HepG2 (cell line): ENCODE results near the gene JPH4. TPM values are rescaled to one million over a fixed set of nuclear protein-coding genes. Genes with fewer than 3 reads are reported as not detected.

ENCODE experiments used
- ATM ChIP-seq: fragments of 450-650 bp; IDR thresholded peaks from 2 replicates; pipeline ENCODE4 v1.7.1; 2017; ENCODE audit warnings: mild to moderate bottlenecking, borderline replicate concordance
- KLF9 ChIP-seq: IDR thresholded peaks from 2 replicates; pipeline ENCODE4 v1.6.1; 2016; ENCODE audit warnings: low read depth
- MTF2 ChIP-seq: sonication (generic); formaldehyde crosslinking; IDR thresholded peaks from 2 replicates; pipeline ENCODE4 v1.5.0; 2020; ENCODE audit warnings: missing genetic modification reagents, borderline replicate concordance
- NR2F2 ChIP-seq: IDR thresholded peaks from 2 replicates; pipeline ENCODE4 v1.6.1; 2012; ENCODE audit warnings: low read depth, inconsistent platforms, borderline replicate concordance
- PLSCR1 ChIP-seq: sonication (generic); formaldehyde crosslinking; IDR thresholded peaks from 2 replicates; pipeline ENCODE4 v1.5.0; 2020; ENCODE audit warnings: missing genetic modification reagents, mild to moderate bottlenecking, borderline replicate concordance
- SCMH1 ChIP-seq: sonication (generic); formaldehyde crosslinking; IDR thresholded peaks from 2 replicates; pipeline ENCODE4 v1.9.0; 2021; ENCODE audit warnings: missing genetic modification reagents, mild to moderate bottlenecking, borderline replicate concordance
- THAP8 ChIP-seq: sonication (generic); formaldehyde crosslinking; IDR thresholded peaks from 2 replicates; pipeline ENCODE4 v1.5.1; 2020; ENCODE audit warnings: missing genetic modification reagents, mild to moderate bottlenecking, borderline replicate concordance
- ZC3H13 ChIP-seq: sonication (generic); formaldehyde crosslinking; IDR thresholded peaks from 2 replicates; pipeline ENCODE4 v1.8.1; 2023; ENCODE audit warnings: mild to moderate bottlenecking, missing genetic modification reagents, moderate library complexity
- ZHX2 ChIP-seq, 2 experiments: sonication (generic) in 1 of 2; formaldehyde crosslinking in 1 of 2; IDR thresholded peaks; 2 replicates each; pipeline versions ENCODE4 v1.6.1 to v1.9.0; 2014 to 2022; ENCODE audit warnings: antibody characterized with exemption in 1 of 2, borderline replicate concordance in 1 of 2, inconsistent platforms in 1 of 2, low read depth in 1 of 2, missing genetic modification reagents in 1 of 2
- ZMYM2 ChIP-seq: sonication (generic); formaldehyde crosslinking; IDR thresholded peaks from 2 replicates; pipeline ENCODE4 v1.8.0; 2022; ENCODE audit warnings: mild to moderate bottlenecking, missing genetic modification reagents
- ZNF280B ChIP-seq: sonication (generic); formaldehyde crosslinking; IDR thresholded peaks from 2 replicates; pipeline ENCODE4 v1.5.0; 2020; ENCODE audit warnings: missing genetic modification reagents, mild to moderate bottlenecking, borderline replicate concordance
- ZNF598 ChIP-seq: sonication (generic); formaldehyde crosslinking; IDR thresholded peaks from 2 replicates; pipeline ENCODE4 v1.5.1; 2020; ENCODE audit warnings: mild to moderate bottlenecking, missing genetic modification reagents, borderline replicate concordance
- ZSCAN29 ChIP-seq: sonication (generic); formaldehyde crosslinking; conservative IDR thresholded peaks from 2 replicates; pipeline ENCODE4 v1.4.0; 2020; ENCODE audit warnings: mild to moderate bottlenecking, missing genetic modification reagents
- polyA plus RNA-seq, 8 experiments: library from polyadenylated mRNA; depleted of rRNA in 3 of 8; stranded (reverse) in 7 of 8; unstranded in 1 of 8; fragments of >200 nt; fragmentation: Illumina TruSeq in 4 of 8; extraction: Trizol in 4 of 8; gene quantifications; 2 replicates each; pipeline versions ENCODE4 v1.2.1 to v1.2.3, GENCODE V29; 2011 to 2016; ENCODE audit warnings: low read depth in 4 of 8, missing spikeins in 1 of 8, mixed read lengths in 1 of 8; ENCODE audit not compliant: insufficient read depth in 1 of 8
- total RNA-seq, 5 experiments: library from RNA; depleted of rRNA; stranded (reverse); fragments of >200 nt; fragmentation: Illumina TruSeq; extraction: Trizol; gene quantifications; 2 replicates each; pipeline ENCODE4 v1.2.3, GENCODE V29; 2016; ENCODE audit warnings: low read depth in 1 of 5
- TF ChIP-seq, protein P1 (sequence below): sonication (generic); formaldehyde crosslinking; conservative IDR thresholded peaks from 2 replicates; pipeline ENCODE4 v1.4.0; 2020; ENCODE audit warnings: mild to moderate bottlenecking, missing genetic modification reagents, moderate library complexity

Gene JPH4
- total and polyA plus RNA-seq, 2 of the 13 experiments (the other 11 are each of a cell fraction or from before 2014, with no cell fraction given): 0.08 to 0.22 TPM

- no peak for TF ChIP-seq ZHX2 (IDR thresholded peaks at IDR 0.05; ENCODE audit: low read depth)
- no peak for TF ChIP-seq ZHX2 (CRISPR knock-in tag; IDR thresholded peaks at IDR 0.05; ENCODE audit: borderline replicate concordance)
- TF ChIP-seq ZC3H13 (CRISPR knock-in tag): 0 out of 2 replicates have a peak, but pooled peaks have one; percentile 59
- TF ChIP-seq ZNF598: no peak
- TF ChIP-seq PLSCR1: no peak
- TF ChIP-seq SCMH1: no peak
- TF ChIP-seq, protein P1, sequence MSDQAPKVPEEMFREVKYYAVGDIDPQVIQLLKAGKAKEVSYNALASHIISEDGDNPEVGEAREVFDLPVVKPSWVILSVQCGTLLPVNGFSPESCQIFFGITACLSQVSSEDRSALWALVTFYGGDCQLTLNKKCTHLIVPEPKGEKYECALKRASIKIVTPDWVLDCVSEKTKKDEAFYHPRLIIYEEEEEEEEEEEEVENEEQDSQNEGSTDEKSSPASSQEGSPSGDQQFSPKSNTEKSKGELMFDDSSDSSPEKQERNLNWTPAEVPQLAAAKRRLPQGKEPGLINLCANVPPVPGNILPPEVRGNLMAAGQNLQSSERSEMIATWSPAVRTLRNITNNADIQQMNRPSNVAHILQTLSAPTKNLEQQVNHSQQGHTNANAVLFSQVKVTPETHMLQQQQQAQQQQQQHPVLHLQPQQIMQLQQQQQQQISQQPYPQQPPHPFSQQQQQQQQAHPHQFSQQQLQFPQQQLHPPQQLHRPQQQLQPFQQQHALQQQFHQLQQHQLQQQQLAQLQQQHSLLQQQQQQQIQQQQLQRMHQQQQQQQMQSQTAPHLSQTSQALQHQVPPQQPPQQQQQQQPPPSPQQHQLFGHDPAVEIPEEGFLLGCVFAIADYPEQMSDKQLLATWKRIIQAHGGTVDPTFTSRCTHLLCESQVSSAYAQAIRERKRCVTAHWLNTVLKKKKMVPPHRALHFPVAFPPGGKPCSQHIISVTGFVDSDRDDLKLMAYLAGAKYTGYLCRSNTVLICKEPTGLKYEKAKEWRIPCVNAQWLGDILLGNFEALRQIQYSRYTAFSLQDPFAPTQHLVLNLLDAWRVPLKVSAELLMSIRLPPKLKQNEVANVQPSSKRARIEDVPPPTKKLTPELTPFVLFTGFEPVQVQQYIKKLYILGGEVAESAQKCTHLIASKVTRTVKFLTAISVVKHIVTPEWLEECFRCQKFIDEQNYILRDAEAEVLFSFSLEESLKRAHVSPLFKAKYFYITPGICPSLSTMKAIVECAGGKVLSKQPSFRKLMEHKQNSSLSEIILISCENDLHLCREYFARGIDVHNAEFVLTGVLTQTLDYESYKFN (CRISPR knock-in tag): peak; percentile 41; the same call in 1 of the 2 replicates
- TF ChIP-seq ZSCAN29 (CRISPR knock-in tag): no peak
- no peak for TF ChIP-seq ZNF280B (CRISPR knock-in tag)
- no peak for TF ChIP-seq ATM
- TF ChIP-seq ZMYM2 (CRISPR knock-in tag): no peak
- no peak for TF ChIP-seq MTF2 (CRISPR knock-in tag)
- no peak for TF ChIP-seq KLF9 (CRISPR knock-in tag)
- no peak for TF ChIP-seq THAP8 (CRISPR knock-in tag)
- no peak for TF ChIP-seq NR2F2
Measured at GRCh38 chr14:23544511-23545447, 33.8 kb downstream of the JPH4 start (continued).
